Inferior parietal cortex (tissue), 1 donor: Measurements from ENCODE around the gene ACADSB.

ENCODE experiments used
- DNase-seq: peaks from one replicate; pipeline ENCODE4 v3.0.0-alpha.2; 2016; ENCODE audit errors: extremely low spot score

Gene ACADSB

DNA sequence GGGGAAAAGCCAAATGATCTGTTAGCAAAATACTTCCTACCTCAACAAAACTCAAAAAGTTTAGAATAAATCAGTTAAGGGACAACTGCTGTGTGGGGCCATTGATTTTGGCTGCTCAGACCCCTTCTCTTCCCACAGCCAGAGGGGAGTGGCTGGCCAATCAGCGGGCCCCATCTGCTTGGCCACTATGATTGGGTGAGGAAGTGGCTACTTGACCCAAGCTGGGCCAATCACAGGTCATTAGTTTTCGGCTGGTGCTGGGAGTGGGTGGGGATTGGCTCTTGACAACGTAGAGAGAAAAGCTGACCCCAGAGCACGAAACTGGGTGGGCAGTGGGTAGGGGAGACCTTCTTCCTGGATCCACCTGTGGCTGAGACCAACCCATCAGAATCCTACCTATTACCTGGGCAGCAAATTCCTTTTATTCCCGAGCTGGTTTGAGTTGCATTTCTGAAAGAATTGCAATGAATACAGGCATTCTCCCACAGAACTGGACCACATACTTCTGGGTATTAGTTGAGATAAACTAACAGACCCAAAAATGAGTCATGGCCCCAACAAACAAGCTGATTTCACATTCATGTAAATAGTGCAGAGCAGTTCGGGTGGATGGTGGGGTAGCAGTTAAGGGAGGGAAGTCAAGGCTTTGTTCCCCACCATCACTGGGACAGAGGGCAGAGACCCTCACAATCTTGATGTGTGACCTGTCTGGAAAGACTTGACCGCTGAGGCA is 91.4 kb downstream of the ACADSB start:
- DNase-seq = no peak

- DNase-seq = no peak
Measured at GRCh38 chr10:123101872-123102271, 93.1 kb downstream of the ACADSB start.

- DNase-seq = no peak
Measured at GRCh38 chr10:123102673-123103072, 93.9 kb downstream of the ACADSB start.

- DNase-seq = no peak
Measured at GRCh38 chr10:123103944-123104343, 95.1 kb downstream of the ACADSB start.
